Kidney tubule cell (primary cell): ENCODE measurements around the gene F8A2.
"Not testable (repeated sequence)": the region's sequence is repeated elsewhere in the genome, so short reads cannot be mapped to it uniquely, and the experiment has no call there.

Experiments
- DNase-seq: peaks from one replicate; pipeline ENCODE4 v3.0.0-alpha.2; 2018; ENCODE audit warnings: low spot score

F8A2 gene

DNA sequence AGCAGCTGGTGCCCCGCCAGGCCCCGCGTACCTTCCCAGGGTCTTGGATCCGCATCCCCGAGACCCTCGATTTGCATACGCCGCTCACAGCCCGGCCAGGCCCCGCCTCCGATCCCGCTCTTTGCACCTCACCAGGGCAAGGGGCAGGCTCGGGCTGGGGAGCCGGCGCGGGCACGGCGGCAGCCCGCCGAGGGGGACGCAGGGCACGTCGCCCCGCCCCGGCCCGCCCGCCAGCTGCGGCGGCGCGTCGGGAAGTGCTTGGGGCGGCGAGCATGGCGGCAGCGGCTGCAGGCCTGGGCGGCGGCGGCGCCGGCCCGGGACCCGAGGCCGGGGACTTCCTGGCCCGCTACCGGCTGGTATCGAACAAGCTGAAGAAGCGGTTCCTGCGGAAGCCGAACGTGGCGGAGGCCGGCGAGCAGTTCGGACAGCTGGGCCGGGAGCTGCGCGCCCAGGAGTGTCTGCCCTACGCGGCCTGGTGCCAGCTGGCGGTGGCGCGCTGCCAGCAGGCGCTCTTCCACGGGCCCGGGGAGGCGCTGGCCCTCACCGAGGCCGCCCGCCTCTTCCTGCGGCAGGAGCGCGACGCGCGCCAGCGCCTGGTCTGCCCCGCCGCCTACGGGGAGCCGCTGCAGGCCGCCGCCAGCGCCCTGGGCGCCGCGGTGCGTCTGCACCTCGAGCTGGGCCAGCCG, at the start of gene F8A2:
Gene F8A2, plus strand, starts transcription at position 253 of the 686 bp plus-strand sequence. Its CDS starts 20 bp downstream, at position 273.
- not testable (repeated sequence) for DNase-seq

GRCh38 chrX:155333544-155334100, 48.3 kb upstream of the F8A2 start:
- DNase-seq = no peak

GRCh38 chrX:155334486-155335336, 47.2 kb upstream of the F8A2 start, which contains the start of gene CLIC2:
CLIC2 (minus strand) TSS chrX:155334614; CDS start chrX:155334427, 187 bp downstream.
- DNase-seq = no peak

DNA sequence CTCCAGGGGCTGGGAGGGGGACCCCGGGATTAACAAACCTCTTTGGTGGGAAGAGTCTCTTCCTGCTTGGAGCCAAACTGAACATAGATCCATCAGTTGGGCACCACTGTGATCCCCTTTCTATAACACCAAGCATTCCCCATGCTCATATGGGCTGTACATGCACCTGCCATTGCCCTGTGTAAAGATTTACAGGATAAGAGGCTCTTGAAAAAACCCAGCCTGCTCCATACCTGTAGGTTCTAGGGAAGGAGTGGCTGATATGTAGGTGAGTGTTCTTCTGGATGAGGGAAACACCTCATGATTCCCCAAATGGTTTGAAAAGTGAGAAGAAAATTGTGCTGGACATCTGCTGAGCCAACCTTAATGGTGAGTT, 46.6 kb upstream of the F8A2 start:
- DNase-seq = not testable (repeated sequence)

- not testable (repeated sequence) for DNase-seq
Measured at GRCh38 chrX:155345689-155346088, 36.2 kb upstream of the F8A2 start.

DNA sequence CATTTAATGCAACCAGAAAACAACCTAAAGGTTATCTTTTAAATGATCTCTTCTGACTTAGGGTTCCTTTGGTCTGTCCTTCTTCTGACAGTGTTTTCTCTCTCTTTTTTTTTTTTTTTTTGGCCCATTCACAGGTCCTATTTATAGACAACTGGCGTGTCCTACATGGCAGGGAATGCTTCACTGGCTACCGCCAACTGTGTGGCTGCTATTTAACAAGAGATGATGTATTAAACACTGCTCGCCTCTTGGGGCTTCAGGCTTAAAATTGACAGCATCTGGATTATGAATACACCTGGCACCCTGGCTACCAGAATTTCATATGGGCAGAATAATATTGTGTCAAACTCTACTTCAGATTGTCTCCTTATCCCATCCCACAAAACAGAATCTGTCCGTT, 32.4 kb upstream of the F8A2 start:
- not testable (repeated sequence) for DNase-seq

GRCh38 chrX:155363712-155364111, 18.2 kb upstream of the F8A2 start:
- DNase-seq = not testable (repeated sequence)

- DNase-seq = not testable (repeated sequence)
Measured at GRCh38 chrX:155373777-155374458, 8.0 kb upstream of the F8A2 start.

DNA sequence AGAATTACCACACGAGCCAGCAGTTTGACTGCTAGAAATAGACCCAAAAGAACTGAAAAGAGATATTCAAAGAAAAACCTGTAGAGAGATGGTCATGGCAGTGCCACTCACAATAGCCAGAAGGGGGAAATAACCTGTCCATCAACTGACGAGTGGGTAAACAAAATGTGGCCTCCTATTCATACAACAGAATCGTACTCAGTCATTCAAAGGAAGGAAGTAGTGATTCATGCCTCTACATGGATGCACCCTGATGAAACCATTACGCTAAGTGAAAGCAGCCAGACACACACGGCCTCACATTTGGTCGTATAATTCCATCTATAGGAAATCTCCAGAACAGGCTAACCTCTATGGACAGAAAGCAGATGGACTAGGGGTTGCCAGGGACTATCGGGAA, 2.1 kb upstream of the F8A2 start:
- not testable (repeated sequence) for DNase-seq

DNA sequence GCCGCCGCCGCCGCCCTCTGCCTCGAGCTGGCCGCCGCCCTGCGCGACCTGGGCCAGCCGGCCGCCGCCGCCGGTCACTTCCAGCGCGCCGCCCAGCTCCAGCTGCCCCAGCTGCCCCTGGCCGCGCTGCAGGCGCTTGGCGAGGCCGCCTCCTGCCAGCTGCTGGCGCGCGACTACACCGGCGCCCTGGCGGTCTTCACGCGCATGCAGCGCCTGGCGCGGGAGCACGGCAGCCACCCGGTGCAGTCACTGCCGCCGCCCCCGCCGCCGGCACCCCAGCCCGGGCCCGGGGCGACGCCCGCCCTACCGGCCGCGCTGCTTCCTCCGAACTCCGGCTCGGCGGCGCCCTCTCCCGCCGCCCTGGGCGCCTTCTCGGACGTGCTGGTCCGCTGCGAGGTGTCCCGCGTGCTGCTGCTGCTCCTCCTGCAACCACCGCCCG, 653 bp downstream of the F8A2 start:
- not testable (repeated sequence) for DNase-seq

GRCh38 chrX:155389634-155390033, 7.7 kb downstream of the F8A2 start:
- no peak for DNase-seq

DNA sequence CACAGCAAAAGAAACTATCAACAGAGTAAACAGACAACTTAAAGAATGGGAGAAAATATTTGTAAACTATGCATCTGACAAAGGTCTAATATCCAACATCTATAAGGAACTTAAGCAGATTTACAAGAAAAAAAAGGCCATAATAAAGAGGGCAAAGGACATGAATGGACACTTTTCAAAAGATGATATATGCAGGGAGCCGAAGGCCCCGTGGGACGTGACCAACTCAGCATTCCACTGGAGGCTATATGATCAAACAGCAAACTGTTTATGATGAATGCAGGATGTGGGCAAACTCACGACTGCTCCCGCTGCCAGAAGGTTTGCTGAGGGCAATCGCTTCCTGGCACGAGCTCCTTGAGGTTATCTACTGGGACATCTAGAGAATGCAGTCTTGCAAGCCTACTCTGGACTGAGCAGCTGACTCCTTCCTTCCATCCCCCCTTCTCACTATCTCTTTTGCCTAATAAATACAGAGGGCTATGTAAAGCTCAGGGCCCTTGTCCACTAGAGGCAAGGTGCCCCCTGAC, 12.9 kb downstream of the F8A2 start:
- not testable (repeated sequence) for DNase-seq

DNA sequence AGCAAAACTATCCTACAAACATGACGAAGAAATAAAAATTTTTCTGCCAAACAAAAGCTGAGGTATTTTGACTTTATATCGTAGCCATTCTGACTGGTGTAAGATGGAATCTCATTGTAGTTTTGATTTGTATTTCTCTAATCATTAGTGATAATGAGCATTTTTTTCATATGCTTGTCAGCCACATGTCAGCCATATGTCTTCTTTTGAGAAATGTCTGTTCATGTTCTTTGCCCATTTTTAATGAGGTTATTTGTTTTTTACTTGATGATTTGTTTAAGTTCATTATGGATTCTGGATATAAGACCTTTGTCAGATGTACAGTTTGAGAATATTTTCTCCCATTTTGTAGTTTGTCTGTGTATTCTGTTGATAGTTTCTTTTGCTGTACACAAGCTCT, 24.5 kb downstream of the F8A2 start:
- DNase-seq = no peak

GRCh38 chrX:155417769-155418168, 35.9 kb downstream of the F8A2 start:
- no peak for DNase-seq
